Neutrophil (primary cell): Measurements from ENCODE around the gene SORCS2.
A peak's percentile ranks its signal among the peaks of the same experiment; 100 is the strongest.

Experiments used
- H3K27ac ChIP-seq: fragments of 200-600 bp; sonication (generic); 2 replicates; pipeline ENCODE4 v1.5.1; 2016; ENCODE audit warnings: mild to moderate bottlenecking, moderate library complexity
- H3K27me3 ChIP-seq: fragments of 200-600 bp; sonication (generic); 2 replicates; pipeline ENCODE4 v1.6.0; 2016; ENCODE audit warnings: mild to moderate bottlenecking
- H3K36me3 ChIP-seq: fragments of 200-600 bp; sonication (generic); 2 replicates; pipeline ENCODE4 v1.5.1; 2017
- H3K4me1 ChIP-seq, 2 experiments: fragments of 200-600 bp in 1 of 2; sonication (generic) in 1 of 2; 1 replicate in 1 of 2; 2 replicates in 1 of 2; pipeline versions ENCODE4 v1.5.1 to v1.6.1; 2013 to 2016; ENCODE audit warnings: low read depth in 1 of 2, low read length in 1 of 2, mild to moderate bottlenecking in 1 of 2, moderate library complexity in 1 of 2; ENCODE audit not compliant: control insufficient read depth in 1 of 2, insufficient read depth in 1 of 2
- H3K4me3 ChIP-seq, 2 experiments: fragments of 200-600 bp in 1 of 2; sonication (generic) in 1 of 2; 1 replicate in 1 of 2; 2 replicates in 1 of 2; pipeline ENCODE4 v1.5.1; 2013 to 2016; ENCODE audit warnings: low read depth in 1 of 2, low read length in 1 of 2, mild to moderate bottlenecking in 1 of 2, moderate library complexity in 1 of 2
- H3K9me3 ChIP-seq: fragments of 200-600 bp; sonication (generic); 2 replicates; pipeline ENCODE4 v1.5.1; 2016
- CTCF ChIP-seq: fragments of 200-600 bp; sonication (generic); IDR thresholded peaks from 2 replicates; pipeline ENCODE4 v1.5.1; 2016; ENCODE audit warnings: antibody characterized with exemption

SORCS2 gene

GRCh38 chr4:7636240-7636508 is 443.8 kb downstream of the SORCS2 start:
- Histone ChIP-seq H3K27me3 (peaks cover 14% of the 10 kb centered on the region), H3K27ac (no peak overlapping the region), H3K4me1 (peaks cover 41 to 51% of the 10 kb centered on the region in 2 experiments), H3K36me3 (no peaks in the 10 kb centered on the region), H3K9me3 (no peaks in the 10 kb centered on the region), H3K4me3 (no peak overlapping the region)
- TF ChIP-seq CTCF = no peak

GRCh38 chr4:7637139-7637538 is 444.8 kb downstream of the SORCS2 start:
- peaks cover 41 to 51% of the 10 kb centered on the region in 2 experiments for H3K4me1 ChIP-seq
- TF ChIP-seq CTCF = no peak
- H3K4me3 ChIP-seq = no peak overlapping the region
- H3K27ac ChIP-seq = no peak overlapping the region
- H3K27me3 ChIP-seq = peaks cover 5% of the 10 kb centered on the region
- no peaks in the 10 kb centered on the region for H3K9me3 ChIP-seq
- no peaks in the 10 kb centered on the region for H3K36me3 ChIP-seq

- Histone ChIP-seq H3K9me3 (no peaks in the 10 kb centered on the region), H3K4me3 (no peak overlapping the region), H3K27ac (no peak overlapping the region), H3K27me3 (no peaks in the 10 kb centered on the region), H3K36me3 (no peaks in the 10 kb centered on the region), H3K4me1 (peaks cover 41 to 54% of the 10 kb centered on the region in 2 experiments)
- no peak for TF ChIP-seq CTCF
These were observed 445.6 kb downstream of the SORCS2 start for GRCh38 chr4:7637971-7638370.

GRCh38 chr4:7638489-7638888 is 446.2 kb downstream of the SORCS2 start:
- TF ChIP-seq CTCF = no peak
- Histone ChIP-seq H3K4me3 (no peak overlapping the region), H3K27ac (no peak overlapping the region), H3K36me3 (no peaks in the 10 kb centered on the region), H3K4me1 (peaks cover 41 to 54% of the 10 kb centered on the region in 2 experiments), H3K27me3 (no peaks in the 10 kb centered on the region), H3K9me3 (no peaks in the 10 kb centered on the region)

GRCh38 chr4:7638984-7639789 is 446.8 kb downstream of the SORCS2 start:
- H3K4me3 ChIP-seq = peak overlapping the region in 1 of 2 experiments; percentile 4
- peak overlapping the region; percentile 12 for H3K27ac ChIP-seq
- H3K4me1 ChIP-seq = peaks cover 43 to 60% of the 10 kb centered on the region in 2 experiments
- H3K9me3 ChIP-seq = no peaks in the 10 kb centered on the region
- H3K27me3 ChIP-seq = no peaks in the 10 kb centered on the region
- TF ChIP-seq CTCF = no peak
- H3K36me3 ChIP-seq = no peaks in the 10 kb centered on the region
